ENCODE results near the gene ARHGAP24.

The ARHGAP24 gene

GRCh38 chr4:85474818-85475630 lies at the start of gene ARHGAP24:
ARHGAP24 (plus strand) TSS chr4:85475150.
- DNase-seq = peak; percentile 87

- no peak for DNase-seq
Observed at GRCh38 chr4:85426366-85426765, 48.6 kb upstream of the ARHGAP24 start.

GRCh38 chr4:85427123-85427522 lies 47.8 kb upstream of the ARHGAP24 start:
- no peak for DNase-seq

GRCh38 chr4:85430226-85430625 lies 44.7 kb upstream of the ARHGAP24 start:
- DNase-seq = no peak

GRCh38 chr4:85430697-85431096 lies 44.3 kb upstream of the ARHGAP24 start:
- DNase-seq = no peak

- no peak for DNase-seq
Observed at GRCh38 chr4:85431156-85431555, 43.8 kb upstream of the ARHGAP24 start.

GRCh38 chr4:85431881-85432485 lies 43.0 kb upstream of the ARHGAP24 start:
- no peak for DNase-seq

- no peak for DNase-seq
Observed at GRCh38 chr4:85445050-85445639, 29.8 kb upstream of the ARHGAP24 start.

GRCh38 chr4:85446141-85446861 lies 28.6 kb upstream of the ARHGAP24 start:
- DNase-seq = no peak

GRCh38 chr4:85448906-85449890 lies 25.8 kb upstream of the ARHGAP24 start:
- DNase-seq = no peak

GRCh38 chr4:85452058-85452731 lies 22.8 kb upstream of the ARHGAP24 start:
- DNase-seq = no peak

GRCh38 chr4:85455942-85456341 lies 19.0 kb upstream of the ARHGAP24 start:
- no peak for DNase-seq

- no peak for DNase-seq
Observed at GRCh38 chr4:85457752-85458467, 17.0 kb upstream of the ARHGAP24 start.

- DNase-seq = no peak
Observed at GRCh38 chr4:85459736-85460135, 15.2 kb upstream of the ARHGAP24 start.

- DNase-seq = no peak
Observed at GRCh38 chr4:85474356-85474755, 594 bp upstream of the ARHGAP24 start.

GRCh38 chr4:85475631-85476233 lies 782 bp downstream of the ARHGAP24 start:
- no peak for DNase-seq

- no peak for DNase-seq
Observed at GRCh38 chr4:85476381-85476780, 1.4 kb downstream of the ARHGAP24 start.

GRCh38 chr4:85477534-85477933 lies 2.6 kb downstream of the ARHGAP24 start:
- DNase-seq = no peak

- DNase-seq = no peak
Observed at GRCh38 chr4:85478576-85478975, 3.6 kb downstream of the ARHGAP24 start.

- no peak for DNase-seq
Observed at GRCh38 chr4:85482010-85482738, 7.2 kb downstream of the ARHGAP24 start.
